ENCODE measurements around the gene SYT1. TPM values are rescaled to one million over a fixed set of nuclear protein-coding genes. Genes with fewer than 3 reads are reported as not detected.
A peak's percentile ranks its signal among the peaks of the same experiment; 100 is the strongest.

SYT1 gene
- total and polyA plus RNA-seq, 2 donors = 0.82 to 1.5 TPM

GRCh38 chr12:79384551-79384950 is 520.0 kb downstream of the SYT1 start:
- no peak for DNase-seq (ENCODE audit: low read depth in 6 of 9, low spot score in 9 of 9)
- no peaks in the 10 kb centered on the region for H3K36me3 ChIP-seq (ENCODE audit: control insufficient read depth in 2 of 2, insufficient read depth in 2 of 2, low read length in 1 of 2)
- WGBS = 72% methylated on average over 4 of the region's 4 CpGs
- no peaks in the 10 kb centered on the region for H3K9me3 ChIP-seq (ENCODE audit: control insufficient read depth in 2 of 2, insufficient read depth in 1 of 2, low read length in 1 of 2)
- H3K27me3 ChIP-seq (ENCODE audit: control insufficient read depth in 2 of 2, insufficient read depth in 1 of 2, low read length in 1 of 2) = no peaks in the 10 kb centered on the region
- no peak overlapping the region for H3K27ac ChIP-seq (ENCODE audit: low read depth in 1 of 2, low read length in 1 of 2)
- no peak overlapping the region for H3K4me3 ChIP-seq (ENCODE audit: low read length in 2 of 2)
- H3K4me1 ChIP-seq (ENCODE audit: control insufficient read depth in 2 of 2, insufficient read depth in 2 of 2, low read length in 2 of 2) = peaks cover 0 to 5% of the 10 kb centered on the region in 2 donors

- H3K27me3 ChIP-seq (ENCODE audit: control insufficient read depth in 2 of 2, insufficient read depth in 1 of 2, low read length in 1 of 2) = no peaks in the 10 kb centered on the region
- H3K4me1 ChIP-seq (ENCODE audit: control insufficient read depth in 2 of 2, insufficient read depth in 2 of 2, low read length in 2 of 2) = no peaks in the 10 kb centered on the region
- no peaks in the 10 kb centered on the region for H3K9me3 ChIP-seq (ENCODE audit: control insufficient read depth in 2 of 2, insufficient read depth in 1 of 2, low read length in 1 of 2)
- 84% methylated on average over 1 of the region's 1 CpG for WGBS
- DNase-seq (ENCODE audit: low read depth in 6 of 9, low spot score in 9 of 9) = no peak
- H3K27ac ChIP-seq (ENCODE audit: low read depth in 1 of 2, low read length in 1 of 2) = no peak overlapping the region
- no peak overlapping the region for H3K4me3 ChIP-seq (ENCODE audit: low read length in 2 of 2)
- H3K36me3 ChIP-seq (ENCODE audit: control insufficient read depth in 2 of 2, insufficient read depth in 2 of 2, low read length in 1 of 2) = no peaks in the 10 kb centered on the region
These were observed 523.4 kb downstream of the SYT1 start for GRCh38 chr12:79388011-79388410.

GRCh38 chr12:79393842-79394241 is 529.3 kb downstream of the SYT1 start:
- no peak for DNase-seq (ENCODE audit: low read depth in 6 of 9, low spot score in 9 of 9)

GRCh38 chr12:79397609-79398008 is 533.0 kb downstream of the SYT1 start:
- no peaks in the 10 kb centered on the region for H3K9me3 ChIP-seq (ENCODE audit: control insufficient read depth in 2 of 2, insufficient read depth in 1 of 2, low read length in 1 of 2)
- no peaks in the 10 kb centered on the region for H3K27me3 ChIP-seq (ENCODE audit: control insufficient read depth in 2 of 2, insufficient read depth in 1 of 2, low read length in 1 of 2)
- no peak overlapping the region for H3K27ac ChIP-seq (ENCODE audit: low read depth in 1 of 2, low read length in 1 of 2)
- WGBS = 90% methylated on average over 2 of the region's 2 CpGs
- peaks cover 0 to 8% of the 10 kb centered on the region in 2 donors for H3K4me1 ChIP-seq (ENCODE audit: control insufficient read depth in 2 of 2, insufficient read depth in 2 of 2, low read length in 2 of 2)
- DNase-seq (ENCODE audit: low read depth in 6 of 9, low spot score in 9 of 9) = no peak
- H3K4me3 ChIP-seq (ENCODE audit: low read length in 2 of 2) = no peak overlapping the region
- no peaks in the 10 kb centered on the region for H3K36me3 ChIP-seq (ENCODE audit: control insufficient read depth in 2 of 2, insufficient read depth in 2 of 2, low read length in 1 of 2)

More at GRCh38 chr12:79393842-79394241, 529.3 kb downstream of the SYT1 start:
- no peaks in the 10 kb centered on the region for H3K27me3 ChIP-seq (ENCODE audit: control insufficient read depth in 2 of 2, insufficient read depth in 1 of 2, low read length in 1 of 2)
- H3K4me1 ChIP-seq (ENCODE audit: control insufficient read depth in 2 of 2, insufficient read depth in 2 of 2, low read length in 2 of 2) = no peaks in the 10 kb centered on the region
- WGBS = 94% methylated on average over 2 of the region's 2 CpGs
- H3K27ac ChIP-seq (ENCODE audit: low read depth in 1 of 2, low read length in 1 of 2) = no peak overlapping the region
- H3K4me3 ChIP-seq (ENCODE audit: low read length in 2 of 2) = no peak overlapping the region
- H3K9me3 ChIP-seq (ENCODE audit: control insufficient read depth in 2 of 2, insufficient read depth in 1 of 2, low read length in 1 of 2) = no peaks in the 10 kb centered on the region
- H3K36me3 ChIP-seq (ENCODE audit: control insufficient read depth in 2 of 2, insufficient read depth in 2 of 2, low read length in 1 of 2) = no peaks in the 10 kb centered on the region

GRCh38 chr12:79400481-79400880 is 535.9 kb downstream of the SYT1 start:
- DNase-seq (ENCODE audit: low read depth in 6 of 9, low spot score in 9 of 9) = no peak
- H3K4me3 ChIP-seq (ENCODE audit: low read length in 2 of 2) = no peak overlapping the region
- H3K36me3 ChIP-seq (ENCODE audit: control insufficient read depth in 2 of 2, insufficient read depth in 2 of 2, low read length in 1 of 2) = no peaks in the 10 kb centered on the region
- H3K4me1 ChIP-seq (ENCODE audit: control insufficient read depth in 2 of 2, insufficient read depth in 2 of 2, low read length in 2 of 2) = peaks cover 0 to 8% of the 10 kb centered on the region in 2 donors
- no peak overlapping the region for H3K27ac ChIP-seq (ENCODE audit: low read depth in 1 of 2, low read length in 1 of 2)
- no peaks in the 10 kb centered on the region for H3K9me3 ChIP-seq (ENCODE audit: control insufficient read depth in 2 of 2, insufficient read depth in 1 of 2, low read length in 1 of 2)
- no peaks in the 10 kb centered on the region for H3K27me3 ChIP-seq (ENCODE audit: control insufficient read depth in 2 of 2, insufficient read depth in 1 of 2, low read length in 1 of 2)
- 97% methylated on average over 3 of the region's 3 CpGs for WGBS

GRCh38 chr12:79402606-79403005 is 538.0 kb downstream of the SYT1 start:
- Histone ChIP-seq H3K27me3 (ENCODE audit: control insufficient read depth in 2 of 2, insufficient read depth in 1 of 2, low read length in 1 of 2) (no peaks in the 10 kb centered on the region), H3K9me3 (ENCODE audit: control insufficient read depth in 2 of 2, insufficient read depth in 1 of 2, low read length in 1 of 2) (no peaks in the 10 kb centered on the region), H3K4me3 (ENCODE audit: low read length in 2 of 2) (no peak overlapping the region), H3K4me1 (ENCODE audit: control insufficient read depth in 2 of 2, insufficient read depth in 2 of 2, low read length in 2 of 2) (peaks cover 0 to 8% of the 10 kb centered on the region in 2 donors), H3K27ac (ENCODE audit: low read depth in 1 of 2, low read length in 1 of 2) (no peak overlapping the region), H3K36me3 (ENCODE audit: control insufficient read depth in 2 of 2, insufficient read depth in 2 of 2, low read length in 1 of 2) (no peaks in the 10 kb centered on the region)
- DNase-seq (ENCODE audit: low read depth in 6 of 9, low spot score in 9 of 9) = no peak
- 60% methylated on average over 2 of the region's 2 CpGs for WGBS

GRCh38 chr12:79406993-79407392 is 542.4 kb downstream of the SYT1 start:
- Histone ChIP-seq H3K4me1 (ENCODE audit: control insufficient read depth in 2 of 2, insufficient read depth in 2 of 2, low read length in 2 of 2) (peaks cover 0 to 6% of the 10 kb centered on the region in 2 donors), H3K9me3 (ENCODE audit: control insufficient read depth in 2 of 2, insufficient read depth in 1 of 2, low read length in 1 of 2) (no peaks in the 10 kb centered on the region), H3K27ac (ENCODE audit: low read depth in 1 of 2, low read length in 1 of 2) (no peak overlapping the region), H3K36me3 (ENCODE audit: control insufficient read depth in 2 of 2, insufficient read depth in 2 of 2, low read length in 1 of 2) (no peaks in the 10 kb centered on the region), H3K4me3 (ENCODE audit: low read length in 2 of 2) (no peak overlapping the region), H3K27me3 (ENCODE audit: control insufficient read depth in 2 of 2, insufficient read depth in 1 of 2, low read length in 1 of 2) (no peaks in the 10 kb centered on the region)
- 93% methylated on average over 1 of the region's 1 CpG for WGBS
- no peak for DNase-seq (ENCODE audit: low read depth in 6 of 9, low spot score in 9 of 9)

GRCh38 chr12:79407671-79408622 is 543.4 kb downstream of the SYT1 start:
- no peaks in the 10 kb centered on the region for H3K36me3 ChIP-seq (ENCODE audit: control insufficient read depth in 2 of 2, insufficient read depth in 2 of 2, low read length in 1 of 2)
- peak in 4 of 9 donors; percentile 6 to 42 (median 24) for DNase-seq (ENCODE audit: low read depth in 6 of 9, low spot score in 9 of 9)
- H3K27ac ChIP-seq (ENCODE audit: low read depth in 1 of 2, low read length in 1 of 2) = no peak overlapping the region
- H3K4me3 ChIP-seq (ENCODE audit: low read length in 2 of 2) = no peak overlapping the region
- no peaks in the 10 kb centered on the region for H3K4me1 ChIP-seq (ENCODE audit: control insufficient read depth in 2 of 2, insufficient read depth in 2 of 2, low read length in 2 of 2)
- 69% methylated on average over 6 of the region's 6 CpGs for WGBS
- no peaks in the 10 kb centered on the region for H3K9me3 ChIP-seq (ENCODE audit: control insufficient read depth in 2 of 2, insufficient read depth in 1 of 2, low read length in 1 of 2)
- no peaks in the 10 kb centered on the region for H3K27me3 ChIP-seq (ENCODE audit: control insufficient read depth in 2 of 2, insufficient read depth in 1 of 2, low read length in 1 of 2)

GRCh38 chr12:79408689-79409088 is 544.1 kb downstream of the SYT1 start:
- Histone ChIP-seq H3K36me3 (ENCODE audit: control insufficient read depth in 2 of 2, insufficient read depth in 2 of 2, low read length in 1 of 2) (no peaks in the 10 kb centered on the region), H3K4me1 (ENCODE audit: control insufficient read depth in 2 of 2, insufficient read depth in 2 of 2, low read length in 2 of 2) (no peaks in the 10 kb centered on the region), H3K27ac (ENCODE audit: low read depth in 1 of 2, low read length in 1 of 2) (no peak overlapping the region), H3K9me3 (ENCODE audit: control insufficient read depth in 2 of 2, insufficient read depth in 1 of 2, low read length in 1 of 2) (no peaks in the 10 kb centered on the region), H3K27me3 (ENCODE audit: control insufficient read depth in 2 of 2, insufficient read depth in 1 of 2, low read length in 1 of 2) (no peaks in the 10 kb centered on the region), H3K4me3 (ENCODE audit: low read length in 2 of 2) (no peak overlapping the region)
- 94% methylated on average over 3 of the region's 3 CpGs for WGBS
- no peak for DNase-seq (ENCODE audit: low read depth in 6 of 9, low spot score in 9 of 9)
